Measurements from ENCODE around the gene MAPK6. TPM values are rescaled to one million over a fixed set of nuclear protein-coding genes. Genes with fewer than 3 reads are reported as not detected.

The MAPK6 gene
- polyA plus RNA-seq, 3 donors, result 8.6 to 11.0 (median 10.2) TPM

Other genes with a start within 250 kb of the MAPK6 start
- gene TMOD3, start 189.6 kb upstream of the MAPK6 start, polyA plus RNA-seq, result 10 to 100 TPM in 2 of 3 donors, 1 to 10 TPM in 1; 7.7 to 34.8 (median 27.8) TPM
- gene LEO1, start 47.4 kb upstream of the MAPK6 start, polyA plus RNA-seq, result 1 to 10 TPM; 1.4 to 9.3 (median 4.7) TPM
- gene BCL2L10, start 93.6 kb downstream of the MAPK6 start, polyA plus RNA-seq, result not detected
- 1 to 10 TPM; 3.1 to 5.4 (median 4.3) TPM for gene GNB5, start 172.2 kb downstream of the MAPK6 start, polyA plus RNA-seq

All from CD14-positive monocyte (primary cell).